HG03095 (cell line): ENCODE data around the gene PMFBP1.

Experiments used
- ATAC-seq: cut with Tn5 transposase; IDR thresholded peaks from one replicate; pipeline ENCODE4 v1.9.1; 2021; ENCODE audit warnings: moderate library complexity; ENCODE audit not compliant: unreplicated experiment

The PMFBP1 gene

DNA sequence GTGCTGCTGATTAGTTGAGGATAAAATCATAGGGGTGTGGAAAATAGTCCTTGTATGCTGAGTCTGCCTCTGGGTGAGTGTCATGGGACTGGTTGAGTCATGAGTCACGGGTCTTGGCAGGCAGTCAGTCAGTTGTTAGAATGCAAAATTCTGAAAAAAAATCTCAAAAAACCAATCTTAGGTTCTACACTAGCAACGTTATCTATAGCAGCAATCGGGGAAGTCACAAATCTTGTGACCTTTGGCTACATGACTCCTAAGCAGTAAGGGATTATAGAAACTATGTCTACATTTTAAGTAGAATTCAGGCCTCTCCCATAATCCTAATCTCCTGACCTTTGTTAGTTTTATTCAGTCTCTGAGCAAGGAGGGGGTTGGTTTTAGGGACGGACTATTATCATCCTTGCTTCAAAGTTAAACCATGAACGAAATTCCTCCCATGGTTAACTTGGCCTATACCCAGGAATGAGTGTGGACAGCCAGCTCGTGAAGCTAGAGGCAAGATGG is 18.0 kb upstream of the PMFBP1 start:
- ATAC-seq, result no peak

DNA sequence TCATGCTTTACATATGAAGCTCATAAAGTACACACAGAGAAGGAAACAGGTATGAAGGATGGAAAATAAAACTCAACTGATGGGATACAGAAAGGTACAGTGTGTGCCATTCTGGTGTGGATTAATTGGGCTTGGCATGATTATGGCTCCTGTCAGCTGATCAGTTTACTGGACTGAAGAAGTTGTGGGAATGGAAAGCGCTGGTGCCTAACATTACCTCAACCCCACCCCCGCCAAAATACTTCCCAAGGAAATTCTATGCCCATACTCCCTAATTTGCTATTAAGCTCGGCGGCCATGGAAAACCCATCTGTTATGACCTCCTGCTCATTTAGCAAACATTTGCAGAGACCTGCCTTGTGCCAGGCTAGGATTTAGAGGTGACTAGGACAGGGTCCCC is 16.6 kb upstream of the PMFBP1 start:
- ATAC-seq, result no peak

DNA sequence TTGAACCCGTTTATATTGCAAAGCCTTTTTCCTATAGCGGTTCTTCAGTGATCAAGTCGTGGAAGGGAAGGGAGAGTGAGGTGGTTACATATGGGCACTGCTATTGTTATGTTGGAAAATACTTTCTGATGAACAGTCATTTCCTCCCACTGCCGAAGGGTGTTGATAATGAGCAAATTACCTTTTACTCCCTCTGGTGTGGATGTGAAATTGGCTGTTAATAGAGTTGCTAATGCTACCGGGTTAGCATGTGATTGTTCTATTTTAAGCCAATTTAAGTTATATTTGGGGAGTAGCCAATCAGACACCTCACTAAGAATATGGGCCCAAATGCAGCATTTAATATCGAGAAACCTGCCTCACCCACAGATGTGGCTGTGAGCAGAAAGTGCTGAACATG is 15.6 kb upstream of the PMFBP1 start:
- ATAC-seq, result no peak

DNA sequence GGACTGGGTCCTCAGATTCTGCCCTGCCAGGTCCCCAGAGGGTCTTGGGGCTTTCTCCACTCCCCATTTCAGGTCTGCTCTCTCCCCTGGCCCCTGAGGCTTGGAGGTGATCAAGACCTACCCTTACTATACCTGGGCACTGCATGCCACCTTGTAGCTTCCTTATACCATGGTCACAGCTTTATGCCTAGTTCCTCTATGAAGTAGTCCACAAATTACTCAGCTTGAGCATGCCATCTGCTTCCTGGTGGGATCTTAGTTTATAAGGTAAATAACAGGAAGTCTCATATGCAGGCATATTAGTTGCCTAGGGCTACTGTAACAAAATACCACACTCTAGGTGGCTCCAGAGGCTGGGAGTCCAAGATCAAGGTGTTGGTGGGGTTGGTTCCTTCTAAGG is 11.0 kb upstream of the PMFBP1 start:
- no peak for ATAC-seq

DNA sequence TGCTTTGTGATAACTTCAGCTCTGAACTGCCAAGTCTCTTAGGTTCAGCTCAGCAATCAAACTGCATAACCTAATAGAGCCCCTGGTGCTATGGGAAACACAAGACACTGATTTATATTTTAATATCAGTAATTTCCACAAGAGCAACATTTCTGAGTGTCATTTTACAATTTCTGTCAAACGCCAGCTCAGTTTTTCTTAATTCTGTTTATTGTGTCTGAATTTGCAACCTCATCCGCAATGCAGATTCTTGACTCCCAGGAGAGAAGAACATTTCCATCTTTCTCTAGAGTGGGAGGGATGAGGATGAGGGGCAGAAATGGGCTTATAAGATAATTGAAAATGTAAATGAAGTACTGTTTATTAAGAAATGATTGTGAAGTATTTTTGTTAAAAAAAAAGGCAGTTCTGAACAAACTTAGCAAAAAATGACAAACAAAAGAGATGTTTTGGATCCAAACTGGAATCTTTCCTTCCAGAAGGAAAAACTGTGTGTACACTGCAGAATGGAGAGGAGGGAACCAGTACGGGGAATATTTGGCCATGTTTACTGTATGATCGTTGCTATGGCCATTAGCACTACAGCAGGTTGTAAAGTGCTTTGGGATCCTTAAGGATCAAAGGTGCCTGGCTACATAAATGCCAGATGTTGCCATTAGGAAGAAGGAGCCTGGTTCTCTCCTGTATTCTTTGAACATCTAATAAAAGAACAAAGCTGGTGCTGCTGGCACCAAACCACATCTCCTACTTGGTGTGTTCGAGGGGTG is 7.4 kb upstream of the PMFBP1 start:
- ATAC-seq, result no peak

DNA sequence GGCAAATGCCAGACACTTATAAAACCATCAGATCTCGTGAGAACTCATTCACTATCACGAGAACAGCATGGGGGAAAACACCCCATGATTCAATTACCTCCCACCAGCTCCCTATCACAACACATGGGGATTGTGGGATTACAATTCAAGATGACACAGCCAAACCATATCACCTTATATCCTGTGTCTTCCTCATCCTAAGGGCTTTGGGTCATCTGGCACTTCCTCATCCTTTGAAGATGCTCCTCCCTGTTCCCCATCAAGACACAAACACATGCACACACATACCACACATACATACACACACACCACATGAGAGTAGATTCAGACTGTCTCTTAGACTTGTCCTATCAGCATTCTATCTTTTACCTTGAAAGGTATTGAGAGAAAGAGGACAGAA is 2.8 kb upstream of the PMFBP1 start:
- no peak for ATAC-seq

DNA sequence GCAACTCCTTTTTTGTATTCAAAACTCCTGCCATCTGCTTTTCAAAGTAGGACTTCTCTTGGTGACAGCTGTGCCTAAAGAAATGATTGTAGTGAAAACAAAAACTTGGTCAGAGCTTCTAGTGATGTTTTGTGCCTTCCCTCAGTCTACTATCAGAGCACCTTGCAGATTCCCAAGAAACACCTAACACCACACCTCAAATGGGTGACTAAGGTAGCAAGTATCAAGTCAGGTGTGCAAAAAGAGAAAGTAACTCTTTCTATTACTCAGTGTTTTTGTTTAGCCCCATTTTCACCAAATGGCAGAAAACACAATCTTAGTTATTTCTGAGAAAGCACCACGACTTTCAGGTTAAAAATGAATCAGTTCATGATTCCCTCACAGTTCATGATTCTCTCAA is 2.0 kb upstream of the PMFBP1 start:
- ATAC-seq, result no peak

DNA sequence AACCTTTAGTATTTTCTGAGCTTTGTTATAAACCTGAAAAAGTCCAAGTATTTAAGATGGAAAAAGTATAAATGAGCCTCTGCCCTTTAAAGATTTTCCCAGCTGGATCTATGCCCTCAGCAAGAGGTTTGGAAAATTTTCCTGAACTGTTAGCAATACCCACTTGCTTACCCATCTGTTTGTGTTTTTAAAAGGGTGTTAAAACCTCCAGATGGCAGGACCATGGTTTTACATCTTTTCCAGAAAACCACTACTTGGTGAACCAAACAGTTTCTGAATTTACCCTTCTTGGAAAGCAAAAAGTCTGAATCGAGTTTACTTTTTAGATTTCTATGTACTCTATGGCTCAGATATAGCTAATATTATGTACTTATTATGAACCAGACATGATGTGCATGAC is 719 bp downstream of the PMFBP1 start:
- no peak for ATAC-seq

DNA sequence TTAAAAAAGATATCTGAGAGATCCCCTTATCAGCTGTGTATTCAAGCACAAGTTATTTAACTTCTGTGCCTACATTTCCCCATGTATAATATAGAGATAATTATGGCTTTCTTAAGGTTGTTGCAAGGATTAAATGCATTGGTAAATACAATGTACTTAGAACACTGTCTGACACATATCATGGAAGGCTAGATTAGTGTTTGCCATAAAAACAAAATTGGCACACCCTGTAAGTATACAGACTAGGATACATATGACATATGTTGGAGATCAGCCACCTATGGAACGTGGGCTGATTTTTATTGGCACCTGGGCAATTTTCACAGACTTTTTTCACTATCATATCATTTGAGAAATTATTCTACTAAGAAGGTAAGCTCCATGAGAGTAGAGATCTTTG is 2.2 kb downstream of the PMFBP1 start:
- ATAC-seq, result no peak

DNA sequence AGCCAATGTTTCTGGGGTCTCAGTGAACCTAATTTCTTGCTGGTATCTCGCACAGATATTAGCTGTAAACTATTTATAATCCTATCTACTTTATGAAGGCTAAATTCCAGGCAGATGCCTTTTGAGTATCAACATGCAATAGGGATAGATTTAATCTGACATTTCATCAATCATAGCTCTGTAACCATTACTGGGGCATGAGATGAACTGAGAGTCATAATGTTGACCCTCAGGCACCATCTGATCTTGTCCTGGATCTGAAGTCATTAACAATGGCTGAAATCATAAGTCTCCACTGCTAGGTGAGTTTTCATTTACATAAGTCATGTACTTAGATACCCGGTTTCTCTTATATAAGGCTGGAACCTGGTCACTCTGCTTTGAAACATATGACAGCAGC is 3.6 kb downstream of the PMFBP1 start:
- ATAC-seq, result no peak

DNA sequence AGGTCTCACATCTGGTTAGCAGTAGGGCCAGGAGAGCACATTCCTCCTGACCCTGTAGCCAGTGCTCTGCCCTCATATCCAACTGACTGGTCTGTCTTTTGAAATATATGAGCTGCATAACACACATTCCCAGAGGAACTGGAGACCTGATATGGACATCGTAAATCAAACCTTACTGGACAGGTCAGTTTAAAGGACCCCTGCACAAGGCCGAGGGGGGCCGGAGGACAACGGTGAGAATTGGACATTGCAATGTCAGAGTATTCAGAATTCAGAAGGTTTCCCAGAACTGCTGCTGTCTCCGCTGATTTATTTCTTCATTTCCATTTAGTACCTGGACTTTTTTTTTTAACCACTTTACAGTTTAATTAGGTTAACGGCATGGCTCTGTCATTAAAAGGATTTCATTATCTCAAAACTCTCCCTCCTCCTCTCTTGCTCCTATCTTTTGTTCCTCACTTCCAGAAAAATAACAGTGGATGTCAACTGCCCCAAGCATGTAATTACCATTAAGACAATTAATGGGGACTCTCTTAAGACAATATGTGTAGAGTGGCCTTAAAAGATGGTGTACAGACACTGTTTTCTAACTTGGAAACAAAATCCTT is 4.9 kb downstream of the PMFBP1 start:
- no peak for ATAC-seq

DNA sequence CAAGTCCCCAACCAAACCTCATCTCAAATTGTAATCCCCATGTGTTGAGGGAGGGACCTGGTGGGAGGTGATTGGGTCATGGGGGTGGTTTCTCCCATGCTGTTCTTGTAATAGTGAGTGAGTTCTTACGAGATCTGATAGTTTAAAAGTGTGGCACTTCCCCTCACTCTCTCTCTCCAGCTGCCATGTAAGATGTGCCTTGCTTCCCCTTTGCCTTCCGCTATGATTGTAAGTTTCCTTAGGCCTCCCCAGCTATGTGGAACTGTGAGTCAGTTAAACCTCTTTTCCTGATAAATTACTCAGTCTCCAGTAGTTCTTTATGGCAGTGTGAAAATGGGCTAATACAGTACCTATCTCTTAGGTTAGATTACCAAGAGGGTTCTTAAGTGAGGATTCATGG is 5.8 kb downstream of the PMFBP1 start:
- no peak for ATAC-seq

DNA sequence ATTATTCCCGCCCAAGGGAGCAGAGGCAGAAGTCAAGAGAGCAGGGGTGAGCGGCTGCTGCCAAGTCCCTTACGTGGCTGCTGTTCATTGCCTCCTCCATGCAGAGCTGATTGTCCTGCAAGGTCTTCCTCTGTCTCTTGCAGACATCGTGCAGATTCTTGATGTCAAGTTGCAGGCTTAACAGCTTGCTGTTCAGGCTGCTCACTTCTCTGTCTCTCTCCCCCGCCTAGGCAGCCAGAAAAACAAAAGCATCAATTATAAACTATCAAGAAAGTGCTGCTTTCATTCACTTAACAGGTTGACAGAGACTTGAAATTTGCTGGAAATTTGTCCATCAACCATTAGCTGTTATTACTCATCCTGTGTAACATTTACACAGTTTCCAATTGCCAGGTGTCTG is 7.3 kb downstream of the PMFBP1 start:
- ATAC-seq, result no peak

DNA sequence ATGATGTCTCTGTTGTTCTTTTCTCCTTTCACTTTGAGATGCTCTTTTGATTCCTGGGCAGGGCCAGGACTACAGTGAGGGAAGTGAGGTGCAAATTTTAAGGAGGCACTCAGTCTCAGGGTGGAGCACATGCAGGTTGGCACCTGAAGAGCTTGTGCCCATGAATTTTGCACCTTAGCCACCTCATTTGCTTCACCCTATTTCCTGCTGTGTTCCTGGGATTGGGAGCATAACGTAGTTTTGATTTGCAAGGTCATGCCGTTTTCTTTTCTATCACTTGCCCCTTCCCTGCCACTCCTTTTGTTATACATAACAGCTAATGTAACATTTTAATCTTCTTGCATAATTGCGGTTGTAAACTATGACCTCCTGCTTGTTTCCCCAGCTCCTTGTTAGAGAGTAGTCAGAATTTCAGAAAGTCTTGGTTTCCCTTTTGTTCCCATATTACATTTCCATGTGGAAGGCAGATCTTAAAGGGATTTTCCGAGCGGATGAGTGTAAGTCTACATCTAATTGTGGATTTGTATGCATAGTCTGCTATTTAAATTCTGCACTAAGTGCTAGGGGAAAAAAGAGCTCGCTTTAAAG is 9.8 kb downstream of the PMFBP1 start:
- no peak for ATAC-seq

DNA sequence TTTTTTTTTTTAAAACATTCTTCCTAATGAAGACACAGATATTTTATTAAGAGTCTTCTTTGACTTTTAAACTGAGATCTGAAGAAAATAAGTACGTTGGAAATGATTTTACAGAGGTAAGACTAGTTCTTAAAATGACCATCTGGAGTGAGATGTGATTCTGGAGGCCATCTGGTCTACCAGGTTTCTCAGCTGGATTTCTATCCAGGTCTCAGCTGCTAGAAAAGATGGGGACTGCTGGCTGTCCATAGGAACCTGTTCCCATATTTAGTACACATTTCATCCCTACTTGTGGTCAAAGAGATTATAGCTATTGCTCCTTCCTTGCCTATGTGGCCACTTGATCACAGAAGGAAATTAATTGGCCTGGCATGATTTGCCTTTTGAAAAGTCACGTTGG is 12.2 kb downstream of the PMFBP1 start:
- ATAC-seq, result no peak

DNA sequence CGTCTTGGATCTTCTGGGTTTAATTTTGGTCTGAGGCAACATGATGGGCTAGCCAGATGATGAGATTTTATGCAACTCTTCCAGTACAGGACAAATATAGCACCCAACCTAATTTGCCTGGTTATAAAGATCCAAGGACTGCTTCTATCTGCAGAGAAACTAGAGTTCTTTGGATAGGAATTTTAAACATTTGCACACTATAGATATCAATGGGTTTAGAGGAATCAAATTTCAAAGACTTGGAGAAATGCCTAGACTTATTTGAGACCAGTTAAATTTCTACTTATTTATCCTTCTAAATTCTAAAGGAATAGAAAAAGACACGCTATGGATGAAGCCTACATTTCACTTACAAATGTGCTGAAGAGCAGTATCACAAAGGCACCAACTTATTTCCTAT is 12.6 kb downstream of the PMFBP1 start:
- no peak for ATAC-seq

DNA sequence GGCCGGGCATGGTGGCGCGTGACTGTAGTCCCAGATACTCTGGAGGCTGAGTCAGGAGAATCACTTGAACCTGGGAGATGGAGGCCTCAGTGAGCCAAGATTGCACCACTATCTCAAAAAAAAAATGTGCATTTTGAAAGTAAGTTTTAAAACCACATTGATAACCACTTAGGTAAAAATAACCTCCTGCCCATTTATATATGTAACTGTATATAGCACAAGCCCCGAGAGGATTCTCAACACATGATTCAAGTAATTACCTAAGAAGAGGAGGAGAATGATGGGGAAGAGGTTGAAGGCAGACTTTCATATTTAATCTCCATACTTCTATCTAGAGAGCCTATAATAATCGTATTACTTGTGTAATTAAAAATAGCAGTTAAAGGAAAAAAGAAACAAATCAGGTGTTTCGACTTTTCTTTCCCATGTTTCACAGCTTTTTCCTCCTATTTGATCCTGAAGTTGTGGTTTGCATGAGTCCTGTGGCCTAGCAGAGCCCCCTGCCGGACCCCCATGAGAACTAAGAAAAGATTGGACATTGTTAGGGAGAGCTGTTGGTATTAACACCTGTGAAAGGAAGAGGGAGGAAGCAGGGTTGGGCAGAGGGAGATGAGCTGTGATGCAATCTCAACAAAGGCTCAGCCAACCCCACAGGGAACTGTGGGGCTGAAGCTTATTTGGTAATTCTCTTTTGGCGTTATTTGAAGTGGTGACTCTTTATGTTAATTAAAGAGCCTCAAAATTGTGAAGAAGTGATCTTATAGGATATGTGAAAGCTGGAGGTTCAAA is 22.1 kb downstream of the PMFBP1 start:
- ATAC-seq, result no peak

DNA sequence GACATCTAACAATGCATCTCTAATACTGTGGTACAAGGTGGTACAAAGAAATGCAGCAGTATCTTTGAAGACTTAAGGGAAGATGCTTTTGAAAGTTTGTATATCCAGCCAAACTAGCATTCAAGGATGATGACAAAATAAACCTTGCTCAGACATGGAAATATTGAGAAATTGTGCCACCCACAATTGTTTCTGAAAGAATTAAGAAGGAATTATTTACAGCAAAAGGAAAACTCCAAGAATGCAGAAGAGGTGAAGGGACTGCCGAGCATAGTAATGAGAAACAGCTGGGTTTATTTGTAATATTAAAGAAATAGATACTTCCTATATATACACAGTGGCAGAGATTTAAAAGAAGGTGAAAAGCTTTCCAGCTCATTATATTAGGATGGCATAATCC is 29.5 kb downstream of the PMFBP1 start:
- no peak for ATAC-seq

DNA sequence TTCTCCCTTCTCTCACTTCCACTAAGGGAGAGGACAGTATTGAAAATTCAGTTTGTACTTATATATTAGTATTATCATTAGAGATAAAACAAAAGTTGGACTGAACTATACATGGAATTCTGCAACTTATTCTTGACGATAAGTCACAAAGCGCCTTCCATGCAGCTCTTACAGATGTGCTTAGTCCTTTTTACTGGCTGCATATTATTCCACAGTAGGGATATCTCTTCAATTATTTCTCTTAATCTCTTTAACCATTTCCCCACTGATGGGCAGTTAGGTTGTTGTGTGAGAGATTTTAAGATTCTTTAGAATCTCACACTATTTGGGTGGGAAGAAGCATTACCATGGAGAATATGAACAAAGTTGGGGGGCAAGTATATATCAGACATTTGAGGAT is 32.0 kb downstream of the PMFBP1 start:
- no peak for ATAC-seq

DNA sequence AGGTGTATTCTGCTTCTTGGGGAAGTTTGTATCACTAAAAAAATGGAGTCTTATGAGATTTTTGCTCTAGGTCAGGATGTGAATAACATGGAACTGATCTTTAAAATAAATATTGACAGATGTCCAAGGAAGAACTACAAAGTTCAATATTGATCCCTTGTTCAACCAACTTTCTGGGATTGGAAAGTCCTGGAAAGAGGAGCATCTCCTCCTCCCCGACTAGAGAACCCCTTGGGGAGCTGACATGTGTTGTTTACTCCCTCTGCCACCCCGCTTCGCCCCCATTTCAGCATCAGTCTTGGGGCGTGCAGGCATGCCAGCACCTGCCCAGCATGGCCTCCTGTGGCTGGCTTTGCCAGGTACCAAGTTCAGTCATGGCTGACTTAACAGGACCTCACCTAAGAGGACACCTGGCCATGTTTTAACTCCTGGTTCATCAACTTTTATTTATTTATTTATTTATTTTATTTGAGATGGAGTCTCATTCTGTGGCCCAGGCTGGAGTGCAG is 33.8 kb downstream of the PMFBP1 start:
- no peak for ATAC-seq

DNA sequence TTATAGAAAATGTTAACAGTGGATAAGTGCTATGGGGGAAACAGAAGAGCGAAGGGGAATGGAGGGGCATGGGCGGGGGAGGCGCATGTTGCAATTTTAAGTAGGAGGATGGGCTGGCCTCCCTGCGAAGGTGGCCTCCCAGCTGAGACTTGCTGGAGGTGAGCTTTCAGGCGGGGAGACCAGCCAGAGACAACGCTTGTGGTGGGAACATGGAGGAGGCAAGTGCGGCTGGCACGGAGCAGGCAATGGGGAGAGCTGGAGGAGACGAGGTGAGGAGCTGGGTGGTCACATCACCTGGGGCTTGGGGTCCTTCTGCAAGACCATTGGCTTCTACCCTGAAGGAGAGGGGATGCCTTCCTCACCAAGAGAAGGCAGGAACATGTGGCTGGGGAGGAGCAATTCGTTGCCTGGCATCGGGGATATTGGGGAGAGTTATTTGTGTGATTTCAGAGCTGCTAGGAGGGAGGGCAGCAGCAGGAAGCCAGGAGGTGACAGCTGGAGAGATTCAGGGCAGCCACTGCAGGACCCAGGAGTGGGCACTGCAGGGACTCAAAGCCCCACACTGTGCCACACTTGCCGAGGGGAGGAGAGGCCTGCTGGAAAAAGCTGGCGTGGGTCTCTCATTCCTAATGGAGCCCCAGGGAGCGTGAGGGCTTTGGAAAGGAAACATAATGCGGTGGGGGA is 34.4 kb downstream of the PMFBP1 start:
- no peak for ATAC-seq
